AG04450 (cell line): ENCODE measurements around the gene RGPD8. TPM values are rescaled to one million over a fixed set of nuclear protein-coding genes. Genes with fewer than 3 reads are reported as not detected.
"Not testable (repeated sequence)": the region's sequence is repeated elsewhere in the genome, so short reads cannot be mapped to it uniquely, and the experiment has no call there.

ENCODE experiments used
- CTCF ChIA-PET: fragments of 300-600, 350-600 bp; formaldehyde crosslinking; extraction: SDS; loops from one replicate; lab custom pipeline; 2022; ENCODE audit warnings: antibody characterized with exemption, inconsistent platforms; lab: Charles Lee
- POLR2A ChIA-PET: fragments of 350-600 bp; formaldehyde crosslinking; extraction: SDS; loops from one replicate; lab custom pipeline; 2021; ENCODE audit warnings: antibody characterized with exemption, inconsistent platforms; lab: Yijun Ruan, JAX
- DNase-seq: peaks from one replicate; pipeline ENCODE4 v3.0.0-alpha.2; 2011; ENCODE audit warnings: low read depth, low spot score
- H3K27ac ChIP-seq: one replicate; pipeline ENCODE4 v1.5.1; 2012; ENCODE audit warnings: low read depth, low read length, control low read depth
- H3K27me3 ChIP-seq: one replicate; pipeline ENCODE4 v1.6.0; 2012; ENCODE audit warnings: low read length; ENCODE audit not compliant: control insufficient read depth, insufficient read depth
- H3K4me3 ChIP-seq: 2 replicates; pipeline ENCODE4 v1.5.1; 2011; ENCODE audit warnings: mild to moderate bottlenecking, low read depth, low read length, control low read depth
- H3K9me3 ChIP-seq: 2 replicates; pipeline ENCODE4 v1.5.1; 2012; ENCODE audit warnings: low read length; ENCODE audit not compliant: control insufficient read depth, insufficient read depth
- polyA plus RNA-seq: library from polyadenylated mRNA; depleted of rRNA; stranded (reverse); fragments of >200 nt; gene quantifications from 2 replicates; pipeline ENCODE4 v1.2.3, GENCODE V29; 2011
- TF ChIP-seq, protein P1 (sequence below): IDR thresholded peaks from 2 replicates; pipeline ENCODE4 v1.5.1; 2011; ENCODE audit warnings: low read depth, low read length, control low read depth, inconsistent platforms

The RGPD8 gene
- polyA plus RNA-seq, 1 experiment = 2.6 TPM

DNA sequence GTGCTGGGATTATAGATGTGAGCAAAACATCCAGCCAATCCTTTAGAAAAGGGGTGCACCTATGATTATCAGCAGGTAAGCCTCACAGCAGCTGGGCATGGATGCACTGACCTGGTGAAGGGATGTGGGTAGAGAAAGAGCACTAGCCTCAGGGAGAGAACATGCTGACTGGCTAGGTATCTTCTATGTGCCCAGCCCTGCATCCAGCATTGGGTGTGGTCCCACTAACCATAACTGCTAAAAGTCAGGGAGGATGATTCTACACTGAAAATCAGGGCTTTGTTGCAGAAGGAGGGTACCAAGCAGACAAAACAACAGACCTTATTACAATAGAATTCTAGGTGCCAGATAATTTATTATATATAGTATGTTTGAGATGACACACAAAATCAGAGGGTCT is 21.1 kb upstream of the RGPD8 start:
- Histone ChIP-seq H3K9me3 (peaks cover 5% of the 10 kb centered on the region; the same call in 1 of the 2 replicates), H3K4me3 (no peak overlapping the region), H3K27me3 (peaks cover 9% of the 10 kb centered on the region), H3K27ac (no peak overlapping the region)
- ChIA-PET CTCF (no interaction called here), POLR2A (no interaction called here)
- no peak for DNase-seq
- TF ChIP-seq, protein P1, sequence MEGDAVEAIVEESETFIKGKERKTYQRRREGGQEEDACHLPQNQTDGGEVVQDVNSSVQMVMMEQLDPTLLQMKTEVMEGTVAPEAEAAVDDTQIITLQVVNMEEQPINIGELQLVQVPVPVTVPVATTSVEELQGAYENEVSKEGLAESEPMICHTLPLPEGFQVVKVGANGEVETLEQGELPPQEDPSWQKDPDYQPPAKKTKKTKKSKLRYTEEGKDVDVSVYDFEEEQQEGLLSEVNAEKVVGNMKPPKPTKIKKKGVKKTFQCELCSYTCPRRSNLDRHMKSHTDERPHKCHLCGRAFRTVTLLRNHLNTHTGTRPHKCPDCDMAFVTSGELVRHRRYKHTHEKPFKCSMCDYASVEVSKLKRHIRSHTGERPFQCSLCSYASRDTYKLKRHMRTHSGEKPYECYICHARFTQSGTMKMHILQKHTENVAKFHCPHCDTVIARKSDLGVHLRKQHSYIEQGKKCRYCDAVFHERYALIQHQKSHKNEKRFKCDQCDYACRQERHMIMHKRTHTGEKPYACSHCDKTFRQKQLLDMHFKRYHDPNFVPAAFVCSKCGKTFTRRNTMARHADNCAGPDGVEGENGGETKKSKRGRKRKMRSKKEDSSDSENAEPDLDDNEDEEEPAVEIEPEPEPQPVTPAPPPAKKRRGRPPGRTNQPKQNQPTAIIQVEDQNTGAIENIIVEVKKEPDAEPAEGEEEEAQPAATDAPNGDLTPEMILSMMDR = no peak

DNA sequence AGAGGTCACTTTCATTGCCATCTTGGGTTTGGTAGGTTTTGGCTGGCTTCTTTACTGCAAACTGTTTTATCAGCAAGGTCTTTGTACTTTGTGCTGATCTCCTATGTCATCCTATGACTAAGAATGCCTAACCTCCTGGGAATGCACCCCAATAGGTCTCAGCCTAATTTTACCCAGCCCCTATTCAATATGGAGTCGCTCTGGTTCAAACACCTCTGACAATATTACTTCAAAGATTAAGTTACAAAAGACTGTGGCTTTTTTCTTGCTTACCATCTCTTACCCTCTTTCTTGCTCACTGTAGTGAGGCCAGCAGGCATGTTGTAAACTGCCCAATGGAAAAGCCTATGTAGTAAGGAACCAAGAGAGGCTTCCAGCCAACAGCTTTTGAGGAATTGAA is 17.9 kb upstream of the RGPD8 start:
- H3K9me3 ChIP-seq = peaks cover 6% of the 10 kb centered on the region; the same call in 1 of the 2 replicates
- no peak for DNase-seq
- no peak overlapping the region for H3K4me3 ChIP-seq
- ChIA-PET POLR2A (no interaction called here), CTCF (no interaction called here)
- TF ChIP-seq, protein P1 = no peak
- peaks cover 2% of the 10 kb centered on the region for H3K27me3 ChIP-seq
- H3K27ac ChIP-seq = no peak overlapping the region

DNA sequence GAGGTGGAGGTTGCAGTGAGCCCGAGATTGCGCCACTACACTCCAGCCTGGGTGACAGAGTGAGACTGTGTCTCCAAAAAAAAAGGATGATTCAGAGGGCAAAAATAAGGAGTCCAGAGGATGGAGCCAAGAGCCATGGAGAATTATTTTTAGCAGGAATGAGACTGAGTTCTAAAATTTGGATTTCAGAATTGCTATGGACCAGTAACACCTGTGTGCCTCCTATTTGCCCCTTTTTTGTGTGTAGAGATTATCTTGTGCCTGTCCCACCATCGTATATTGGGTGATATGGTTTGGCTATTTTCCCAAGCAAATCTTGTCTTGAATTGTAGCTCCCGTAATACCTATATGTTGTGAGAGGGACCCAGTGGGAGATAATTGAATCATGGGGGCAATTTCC is 16.4 kb upstream of the RGPD8 start:
- POLR2A ChIA-PET = no interaction called here
- CTCF ChIA-PET = no interaction called here

DNA sequence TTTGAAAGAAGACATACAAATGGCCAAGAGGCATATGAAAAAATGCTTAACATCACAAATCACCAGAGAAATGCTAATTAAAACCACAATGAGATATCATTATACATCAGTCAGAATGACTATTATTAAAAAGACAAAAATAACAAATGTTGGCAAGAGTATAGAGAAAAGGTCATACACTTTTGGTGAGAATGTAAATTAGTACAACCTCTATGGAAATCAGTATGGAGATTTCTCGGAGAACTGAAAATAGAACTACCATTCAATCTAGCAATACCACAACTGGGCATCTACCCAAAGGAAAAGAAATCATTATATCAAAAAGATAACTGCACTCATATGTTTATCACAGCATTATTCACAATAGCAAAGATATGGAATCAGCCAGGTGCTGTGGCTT is 10.8 kb upstream of the RGPD8 start:
- DNase-seq, POLR2A ChIA-PET, H3K27me3 ChIP-seq, H3K4me3 ChIP-seq, CTCF ChIA-PET, H3K27ac ChIP-seq, H3K9me3 ChIP-seq: not testable (repeated sequence)

More for the DNA sequence above, 16.4 kb upstream of the RGPD8 start:
- TF ChIP-seq, protein P1 = no peak
- no peak overlapping the region for H3K4me3 ChIP-seq
- no peak for DNase-seq
- H3K27me3 ChIP-seq = peaks cover 2% of the 10 kb centered on the region
- H3K27ac ChIP-seq = no peak overlapping the region
- peaks cover 6% of the 10 kb centered on the region; the same call in 1 of the 2 replicates for H3K9me3 ChIP-seq

DNA sequence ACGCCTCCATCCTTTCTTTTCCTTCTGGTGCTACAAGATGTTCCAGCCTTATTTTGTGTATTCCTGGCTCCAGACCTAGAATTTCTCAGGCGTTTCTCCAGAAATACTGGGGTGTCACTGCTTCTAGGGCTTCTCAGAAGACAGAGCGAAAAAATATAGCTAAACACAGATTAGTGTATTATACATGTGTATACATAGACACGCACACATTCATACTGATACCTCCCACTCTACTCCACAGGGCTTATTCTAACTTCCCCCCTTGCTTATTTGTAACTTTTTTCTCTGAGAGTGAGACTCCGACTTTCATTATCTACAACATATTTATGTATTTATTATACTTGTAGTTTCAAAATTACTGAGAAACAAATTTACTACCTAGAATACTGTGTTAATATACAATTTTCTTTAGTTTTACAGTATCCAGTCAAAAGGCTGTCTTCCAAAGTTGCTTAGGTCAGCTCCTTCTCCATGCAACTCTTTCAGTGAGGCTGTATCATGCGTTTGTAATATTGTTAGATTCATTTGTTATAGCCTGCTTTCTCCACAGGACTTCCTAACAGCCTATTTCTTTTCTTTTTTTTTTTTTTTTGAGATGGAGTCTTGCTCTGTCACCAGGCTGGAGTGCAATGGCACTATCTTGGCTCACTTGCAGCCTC is 5.3 kb upstream of the RGPD8 start:
- H3K9me3 ChIP-seq, H3K27me3 ChIP-seq, CTCF ChIA-PET, H3K27ac ChIP-seq, H3K4me3 ChIP-seq, DNase-seq: not testable (repeated sequence)
- POLR2A ChIA-PET = interaction anchor here (0.5 kb wide), 1 partner anchor 298 kb away, joined by 3 read pairs; no protein-coding TSS in a partner anchor

DNA sequence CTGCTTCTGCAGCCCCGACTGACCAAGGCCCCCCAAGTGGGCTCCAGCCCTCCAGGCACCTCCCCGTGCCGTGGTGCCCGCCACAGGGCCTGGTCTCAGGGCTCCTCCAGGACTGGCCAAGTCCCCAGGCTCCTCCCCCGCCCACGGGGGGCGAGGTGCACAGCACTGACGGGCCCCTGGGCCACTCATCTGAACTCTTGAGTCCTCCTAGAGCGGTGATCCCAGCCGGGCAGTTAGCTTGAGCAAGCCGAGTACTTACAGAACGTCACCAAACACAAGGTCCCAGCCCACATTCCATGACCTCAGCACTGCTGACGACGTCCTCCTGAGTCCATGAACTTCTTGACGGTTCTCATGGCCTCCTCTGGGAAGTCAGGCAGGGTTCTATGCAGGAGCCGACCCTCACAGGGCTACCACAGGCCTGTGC is 4.0 kb upstream of the RGPD8 start:
- H3K4me3 ChIP-seq, POLR2A ChIA-PET, DNase-seq, CTCF ChIA-PET, H3K9me3 ChIP-seq, H3K27ac ChIP-seq, H3K27me3 ChIP-seq: not testable (repeated sequence)

DNA sequence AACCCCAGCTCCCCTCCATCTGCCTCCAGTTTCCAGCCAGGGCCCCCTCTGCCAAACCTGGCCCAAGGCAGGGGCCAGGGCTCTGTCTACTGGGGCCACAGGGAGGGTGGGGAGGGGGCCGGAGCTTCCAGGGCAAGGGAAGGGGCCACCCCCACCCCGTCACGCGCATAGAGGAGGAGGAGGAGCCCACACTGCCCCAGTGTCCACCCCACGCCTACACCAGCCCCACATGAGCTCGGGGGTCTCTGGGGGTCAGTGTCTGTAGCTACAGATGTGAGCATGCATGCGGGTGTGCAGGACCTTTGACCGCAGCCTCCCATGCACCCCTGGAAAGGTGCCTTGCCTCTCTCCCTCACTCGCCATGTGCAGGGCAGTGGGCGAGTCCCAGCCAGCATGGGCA is 3.5 kb upstream of the RGPD8 start:
- CTCF ChIA-PET, DNase-seq, H3K9me3 ChIP-seq, H3K27ac ChIP-seq, H3K27me3 ChIP-seq, POLR2A ChIA-PET, H3K4me3 ChIP-seq: not testable (repeated sequence)

DNA sequence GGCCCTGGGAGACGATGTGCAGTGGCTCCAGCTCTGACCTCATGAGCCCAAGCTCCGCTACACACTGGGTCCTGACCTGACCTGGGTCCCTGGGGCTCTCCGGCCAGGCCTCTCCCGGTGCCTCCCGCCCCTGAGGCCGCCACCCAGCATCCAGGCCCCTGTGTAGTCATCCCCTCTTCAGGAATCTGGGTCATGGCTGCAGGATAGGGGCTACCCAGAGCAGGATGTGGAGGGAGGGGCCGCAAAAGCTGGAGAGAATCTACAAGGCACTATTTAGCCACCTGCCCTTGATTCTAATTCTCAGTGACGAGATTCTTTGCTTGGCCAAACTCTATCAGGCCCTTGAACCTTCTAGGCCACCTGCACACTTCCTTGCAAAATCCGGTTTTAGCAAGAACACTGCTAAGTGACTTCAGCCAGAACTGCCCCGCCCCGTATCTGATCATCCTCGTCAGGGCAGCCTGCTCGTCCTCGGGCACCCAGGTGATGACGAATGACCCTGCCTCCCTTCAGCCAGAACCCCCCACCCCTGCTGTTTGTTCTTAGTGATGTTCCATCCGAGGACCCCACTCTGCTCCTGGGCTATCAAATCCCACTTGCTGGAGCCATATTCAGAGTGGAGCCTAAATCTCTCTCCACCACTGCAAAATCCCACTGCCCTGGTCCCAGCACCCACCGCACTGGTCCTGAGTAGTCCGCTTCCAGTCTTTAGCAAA is 2.4 kb upstream of the RGPD8 start:
- H3K27me3 ChIP-seq, DNase-seq, H3K4me3 ChIP-seq, H3K27ac ChIP-seq, H3K9me3 ChIP-seq, POLR2A ChIA-PET: not testable (repeated sequence)
- CTCF ChIA-PET = interaction anchor here (1.3 kb wide), 1 partner anchor 177 kb away, joined by 5 read pairs; no protein-coding TSS in a partner anchor
